Parathyroid adenoma (tissue), 2 donors: Measurements from ENCODE around the gene ADAMTS16.

ENCODE experiments used
- H2AFZ ChIP-seq: fragments of 300-600 bp; sonication (generic); one replicate; pipeline ENCODE4 v1.7.0; 2017; ENCODE audit warnings: antibody characterized with exemption, mild to moderate bottlenecking
- H3K27ac ChIP-seq: fragments of 300-600 bp; sonication (generic); one replicate; pipeline ENCODE4 v1.7.0; 2017
- H3K27me3 ChIP-seq: fragments of 300-600 bp; sonication (generic); one replicate; pipeline ENCODE4 v1.7.0; 2017; ENCODE audit warnings: low read length; ENCODE audit not compliant: control insufficient read depth, insufficient read depth
- H3K36me3 ChIP-seq: fragments of 300-600 bp; sonication (generic); one replicate; pipeline ENCODE4 v1.7.0; 2017; ENCODE audit warnings: low read length; ENCODE audit not compliant: control insufficient read depth, insufficient read depth
- H3K4me1 ChIP-seq: fragments of 300-600 bp; sonication (generic); one replicate; pipeline ENCODE4 v1.7.0; 2017; ENCODE audit warnings: control low read depth
- H3K4me2 ChIP-seq: fragments of 300-600 bp; sonication (generic); one replicate; pipeline ENCODE4 v1.7.0; 2017; ENCODE audit warnings: low read length
- H3K4me3 ChIP-seq: fragments of 300-600 bp; sonication (generic); one replicate; pipeline ENCODE4 v1.7.0; 2017; ENCODE audit warnings: low read depth, low read length
- H3K79me2 ChIP-seq: fragments of 300-600 bp; sonication (generic); one replicate; pipeline ENCODE4 v1.7.0; 2017; ENCODE audit warnings: control low read depth
- H3K9ac ChIP-seq: fragments of 300-600 bp; sonication (generic); one replicate; pipeline ENCODE4 v1.7.0; 2017; ENCODE audit warnings: mild to moderate bottlenecking
- H3K9me3 ChIP-seq: fragments of 300-600 bp; sonication (generic); one replicate; pipeline ENCODE4 v1.7.0; 2017; ENCODE audit warnings: low read length; ENCODE audit not compliant: control insufficient read depth
- TF ChIP-seq, protein P1 (sequence below): fragments of 300-600 bp; sonication (generic); IDR thresholded peaks from one replicate; pipeline ENCODE4 v1.7.0; 2017; ENCODE audit warnings: antibody characterized with exemption, mild to moderate bottlenecking
- donor health status: primary hyperparathyroidism.

ADAMTS16 gene

GRCh38 chr5:5335107-5335506, 195.0 kb downstream of the ADAMTS16 start:
- H3K79me2 ChIP-seq = no peaks in the 10 kb centered on the region
- H3K4me3 ChIP-seq = no peak overlapping the region
- H3K36me3 ChIP-seq = no peaks in the 10 kb centered on the region

GRCh38 chr5:5335700-5336264, 195.7 kb downstream of the ADAMTS16 start:
- Histone ChIP-seq H3K4me3 (no peak overlapping the region), H3K79me2 (no peaks in the 10 kb centered on the region), H3K4me1 (no peaks in the 10 kb centered on the region), H3K4me2 (no peak overlapping the region), H2AFZ (no peak overlapping the region), H3K27ac (no peak overlapping the region), H3K36me3 (no peaks in the 10 kb centered on the region), H3K27me3 (no peaks in the 10 kb centered on the region), H3K9ac (no peak overlapping the region), H3K9me3 (no peaks in the 10 kb centered on the region)
- TF ChIP-seq, protein P1, sequence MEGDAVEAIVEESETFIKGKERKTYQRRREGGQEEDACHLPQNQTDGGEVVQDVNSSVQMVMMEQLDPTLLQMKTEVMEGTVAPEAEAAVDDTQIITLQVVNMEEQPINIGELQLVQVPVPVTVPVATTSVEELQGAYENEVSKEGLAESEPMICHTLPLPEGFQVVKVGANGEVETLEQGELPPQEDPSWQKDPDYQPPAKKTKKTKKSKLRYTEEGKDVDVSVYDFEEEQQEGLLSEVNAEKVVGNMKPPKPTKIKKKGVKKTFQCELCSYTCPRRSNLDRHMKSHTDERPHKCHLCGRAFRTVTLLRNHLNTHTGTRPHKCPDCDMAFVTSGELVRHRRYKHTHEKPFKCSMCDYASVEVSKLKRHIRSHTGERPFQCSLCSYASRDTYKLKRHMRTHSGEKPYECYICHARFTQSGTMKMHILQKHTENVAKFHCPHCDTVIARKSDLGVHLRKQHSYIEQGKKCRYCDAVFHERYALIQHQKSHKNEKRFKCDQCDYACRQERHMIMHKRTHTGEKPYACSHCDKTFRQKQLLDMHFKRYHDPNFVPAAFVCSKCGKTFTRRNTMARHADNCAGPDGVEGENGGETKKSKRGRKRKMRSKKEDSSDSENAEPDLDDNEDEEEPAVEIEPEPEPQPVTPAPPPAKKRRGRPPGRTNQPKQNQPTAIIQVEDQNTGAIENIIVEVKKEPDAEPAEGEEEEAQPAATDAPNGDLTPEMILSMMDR = no peak

More at GRCh38 chr5:5335107-5335506, 195.0 kb downstream of the ADAMTS16 start:
- Histone ChIP-seq H3K27me3 (no peaks in the 10 kb centered on the region), H3K4me1 (no peaks in the 10 kb centered on the region), H3K9ac (no peak overlapping the region), H2AFZ (no peak overlapping the region), H3K4me2 (no peak overlapping the region), H3K27ac (no peak overlapping the region), H3K9me3 (no peaks in the 10 kb centered on the region)
- TF ChIP-seq, protein P1 = no peak

- no peak overlapping the region for H2AFZ ChIP-seq
- no peaks in the 10 kb centered on the region for H3K27me3 ChIP-seq
- H3K79me2 ChIP-seq = no peaks in the 10 kb centered on the region
- H3K4me1 ChIP-seq = no peaks in the 10 kb centered on the region
- H3K4me3 ChIP-seq = no peak overlapping the region
- H3K36me3 ChIP-seq = no peaks in the 10 kb centered on the region
- no peaks in the 10 kb centered on the region for H3K9me3 ChIP-seq
- TF ChIP-seq, protein P1 = no peak
- H3K9ac ChIP-seq = no peak overlapping the region
- no peak overlapping the region for H3K4me2 ChIP-seq
- no peak overlapping the region for H3K27ac ChIP-seq
Measured at GRCh38 chr5:5339257-5339656, 199.1 kb downstream of the ADAMTS16 start.

- Histone ChIP-seq H3K4me2 (no peak overlapping the region), H2AFZ (no peak overlapping the region), H3K36me3 (no peaks in the 10 kb centered on the region), H3K79me2 (no peaks in the 10 kb centered on the region), H3K9me3 (no peaks in the 10 kb centered on the region), H3K27ac (no peak overlapping the region), H3K4me1 (no peaks in the 10 kb centered on the region), H3K9ac (no peak overlapping the region), H3K4me3 (no peak overlapping the region), H3K27me3 (no peaks in the 10 kb centered on the region)
- TF ChIP-seq, protein P1 = no peak
Measured at GRCh38 chr5:5340206-5340729, 200.1 kb downstream of the ADAMTS16 start.
